Measurements from ENCODE around the gene MRPL53. TPM values are rescaled to one million over a fixed set of nuclear protein-coding genes. Genes with fewer than 3 reads are reported as not detected.

MRPL53 gene
- total and polyA plus RNA-seq, 2 of the 13 experiments (the other 11 are each of a cell fraction or from before 2014, with no cell fraction given): 34.3 to 51.9 TPM

GRCh38 chr2:74461187-74462053 is 11.1 kb downstream of the MRPL53 start (continued):
- TF ChIP-seq HNF4G (IDR thresholded peaks at IDR 0.05; ENCODE audit: borderline replicate concordance, low read depth, low read length): no peak
- no peak for TF ChIP-seq HNF4G (CRISPR knock-in tag; IDR thresholded peaks at IDR 0.05; ENCODE audit: borderline replicate concordance, low read depth)
- no peak for TF ChIP-seq ZNF546 (CRISPR knock-in tag; conservative IDR thresholded peaks at IDR 0.05)
- TF ChIP-seq ZNF747 (CRISPR knock-in tag; IDR thresholded peaks at IDR 0.05; ENCODE audit: borderline replicate concordance): no peak
- no peak for TF ChIP-seq CERS6 (CRISPR knock-in tag; IDR thresholded peaks at IDR 0.05)
- no peak for TF ChIP-seq ZNF205 (CRISPR knock-in tag; IDR thresholded peaks at IDR 0.05)
- no peak for TF ChIP-seq ZBTB26 (CRISPR knock-in tag; IDR thresholded peaks at IDR 0.05; ENCODE audit: borderline replicate concordance)
- TF ChIP-seq TBP (CRISPR knock-in tag; IDR thresholded peaks at IDR 0.05): no peak
- TF ChIP-seq FOSL2 (CRISPR knock-in tag; IDR thresholded peaks at IDR 0.05): 0 out of 2 replicates have a peak, but pooled peaks have one; percentile 21
- no peak for TF ChIP-seq BRF2 (CRISPR knock-in tag; IDR thresholded peaks at IDR 0.05)
- TF ChIP-seq ZBTB1 (CRISPR knock-in tag; IDR thresholded peaks at IDR 0.05; ENCODE audit: borderline replicate concordance): no peak
- TF ChIP-seq HOXD1 (CRISPR knock-in tag; IDR thresholded peaks at IDR 0.05): no peak
- no peak for TF ChIP-seq ARID4A (CRISPR knock-in tag; IDR thresholded peaks at IDR 0.05; ENCODE audit: borderline replicate concordance)
- no peak for TF ChIP-seq TCF12 (IDR thresholded peaks at IDR 0.05)
- no peak for TF ChIP-seq TCF12 (CRISPR knock-in tag; IDR thresholded peaks at IDR 0.05)
- no peak for TF ChIP-seq PREB (CRISPR knock-in tag; IDR thresholded peaks at IDR 0.05)
- TF ChIP-seq MTF2 (CRISPR knock-in tag; IDR thresholded peaks at IDR 0.05; ENCODE audit: borderline replicate concordance): no peak
- no peak for TF ChIP-seq ZNF629 (CRISPR knock-in tag; conservative IDR thresholded peaks at IDR 0.05)
- TF ChIP-seq RAD51 (IDR thresholded peaks at IDR 0.05; ENCODE audit: borderline replicate concordance): no peak
- TF ChIP-seq TRIM22 (IDR thresholded peaks at IDR 0.05): no peak

Measured in HepG2 (cell line).